ENCODE results near the gene ATP1A1. TPM values are rescaled to one million over a fixed set of nuclear protein-coding genes. Genes with fewer than 3 reads are reported as not detected.

ATP1A1 gene
- polyA plus RNA-seq, 2 of the 4 experiments (the other 2 are of a cell fraction): 119 to 171 TPM

DNA sequence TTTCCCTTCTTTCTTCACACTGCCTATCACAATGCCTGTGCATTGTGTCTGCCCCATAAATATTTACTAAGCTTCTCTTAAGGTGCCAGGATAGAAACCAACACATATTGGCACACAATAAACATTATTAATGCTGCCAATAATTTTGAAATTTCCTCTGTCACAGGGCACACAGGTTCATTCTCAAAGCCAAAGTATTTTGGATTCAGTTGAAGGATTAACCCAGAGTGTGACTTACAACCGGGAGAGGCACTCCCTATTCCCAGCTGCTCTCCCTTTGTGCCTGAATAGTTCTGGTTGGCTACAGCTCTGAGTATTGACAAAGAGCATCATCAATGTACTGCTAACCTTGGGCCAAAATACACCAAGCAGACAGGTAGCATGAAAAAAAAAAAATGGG lies 46.6 kb upstream of the ATP1A1 start:
- no peak for DNase-seq (ENCODE audit: low read depth in 1 of 2, low spot score in 1 of 2)
- FAIRE-seq: no peak
- POLR2A ChIA-PET: no interaction called here
- 77% methylated on average over 1 of the region's 1 CpG for WGBS (ENCODE audit: missing lambda C conversion rate)
- Histone ChIP-seq H3K4me1 (no peaks in the 10 kb centered on the region), H3K4me2 (no peak overlapping the region), H3K27ac (no peak overlapping the region), H3K4me3 (no peak overlapping the region), H3K9me3 (no peaks in the 10 kb centered on the region)
- CTCF ChIA-PET: interaction anchor here (0.7 kb wide), 2 partner anchors 108 to 528 kb away, joined by 3 to 5 read pairs; no protein-coding TSS in a partner anchor
- TF ChIP-seq, protein P1, sequence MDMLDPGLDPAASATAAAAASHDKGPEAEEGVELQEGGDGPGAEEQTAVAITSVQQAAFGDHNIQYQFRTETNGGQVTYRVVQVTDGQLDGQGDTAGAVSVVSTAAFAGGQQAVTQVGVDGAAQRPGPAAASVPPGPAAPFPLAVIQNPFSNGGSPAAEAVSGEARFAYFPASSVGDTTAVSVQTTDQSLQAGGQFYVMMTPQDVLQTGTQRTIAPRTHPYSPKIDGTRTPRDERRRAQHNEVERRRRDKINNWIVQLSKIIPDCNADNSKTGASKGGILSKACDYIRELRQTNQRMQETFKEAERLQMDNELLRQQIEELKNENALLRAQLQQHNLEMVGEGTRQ (IDR thresholded peaks at IDR 0.05): no peak
- no peak for TF ChIP-seq ZC3H11A (IDR thresholded peaks at IDR 0.05)
- TF ChIP-seq MYC (IDR thresholded peaks at IDR 0.05; ENCODE audit: borderline replicate concordance, low read length): no peak
- no peak for TF ChIP-seq RFX5 (IDR thresholded peaks at IDR 0.05)
- no peak for TF ChIP-seq EHF (CRISPR knock-in tag; IDR thresholded peaks at IDR 0.05)
- TF ChIP-seq EHMT2 (IDR thresholded peaks at IDR 0.05; ENCODE audit: low read depth): no peak
- TF ChIP-seq JUN (IDR thresholded peaks at IDR 0.05): no peak
- no peak for TF ChIP-seq JUNB (IDR thresholded peaks at IDR 0.05)
- TF ChIP-seq RAD21 (conservative IDR thresholded peaks at IDR 0.05 in 1 of 2, IDR thresholded peaks at IDR 0.05 in 1 of 2): no peak
- TF ChIP-seq, protein P2, sequence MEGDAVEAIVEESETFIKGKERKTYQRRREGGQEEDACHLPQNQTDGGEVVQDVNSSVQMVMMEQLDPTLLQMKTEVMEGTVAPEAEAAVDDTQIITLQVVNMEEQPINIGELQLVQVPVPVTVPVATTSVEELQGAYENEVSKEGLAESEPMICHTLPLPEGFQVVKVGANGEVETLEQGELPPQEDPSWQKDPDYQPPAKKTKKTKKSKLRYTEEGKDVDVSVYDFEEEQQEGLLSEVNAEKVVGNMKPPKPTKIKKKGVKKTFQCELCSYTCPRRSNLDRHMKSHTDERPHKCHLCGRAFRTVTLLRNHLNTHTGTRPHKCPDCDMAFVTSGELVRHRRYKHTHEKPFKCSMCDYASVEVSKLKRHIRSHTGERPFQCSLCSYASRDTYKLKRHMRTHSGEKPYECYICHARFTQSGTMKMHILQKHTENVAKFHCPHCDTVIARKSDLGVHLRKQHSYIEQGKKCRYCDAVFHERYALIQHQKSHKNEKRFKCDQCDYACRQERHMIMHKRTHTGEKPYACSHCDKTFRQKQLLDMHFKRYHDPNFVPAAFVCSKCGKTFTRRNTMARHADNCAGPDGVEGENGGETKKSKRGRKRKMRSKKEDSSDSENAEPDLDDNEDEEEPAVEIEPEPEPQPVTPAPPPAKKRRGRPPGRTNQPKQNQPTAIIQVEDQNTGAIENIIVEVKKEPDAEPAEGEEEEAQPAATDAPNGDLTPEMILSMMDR (IDR thresholded peaks at IDR 0.05): no peak
- no peak for TF ChIP-seq CEBPB (IDR thresholded peaks at IDR 0.05)
- no peak for TF ChIP-seq NR3C1 (IDR thresholded peaks at IDR 0.05)
- no peak for TF ChIP-seq KDM5A (IDR thresholded peaks at IDR 0.05)
- TF ChIP-seq CBX2 (IDR thresholded peaks at IDR 0.05; ENCODE audit: borderline replicate concordance, low read depth): no peak
- no peak for TF ChIP-seq E2F6 (IDR thresholded peaks at IDR 0.05; ENCODE audit: borderline replicate concordance, low read depth)
- no peak for TF ChIP-seq RCOR1 (IDR thresholded peaks at IDR 0.05; ENCODE audit: low read depth, low read length)
- TF ChIP-seq BHLHE40 (IDR thresholded peaks at IDR 0.05; ENCODE audit: low read depth, low read length): no peak
- TF ChIP-seq CHD4 (IDR thresholded peaks at IDR 0.05; ENCODE audit: borderline replicate concordance): no peak
- TF ChIP-seq POLR2A (IDR thresholded peaks at IDR 0.05; ENCODE audit: low read length): no peak
- no peak for TF ChIP-seq GATA3 (IDR thresholded peaks at IDR 0.05; ENCODE audit: borderline replicate concordance)
- no peak for ATAC-seq

- FAIRE-seq: no peak
- ChIA-PET POLR2A (no interaction called here), CTCF (no interaction called here)
- Histone ChIP-seq H3K9me3 (no peaks in the 10 kb centered on the region), H3K4me1 (no peaks in the 10 kb centered on the region), H3K27ac (no peak overlapping the region), H3K4me3 (no peak overlapping the region), H3K4me2 (no peak overlapping the region)
- WGBS (ENCODE audit: missing lambda C conversion rate): 30% methylated on average over 2 of the region's 2 CpGs
- DNase-seq (ENCODE audit: low read depth in 1 of 2, low spot score in 1 of 2): no peak
- no peak for TF ChIP-seq HOXB13 (CRISPR knock-in tag; IDR thresholded peaks at IDR 0.05; ENCODE audit: low read depth)
- TF ChIP-seq JUN (IDR thresholded peaks at IDR 0.05): no peak
- TF ChIP-seq RNF2 (IDR thresholded peaks at IDR 0.05; ENCODE audit: borderline replicate concordance, low read depth): no peak
- TF ChIP-seq GATA3 (IDR thresholded peaks at IDR 0.05; ENCODE audit: borderline replicate concordance): no peak
- TF ChIP-seq ZNF302 (CRISPR knock-in tag; IDR thresholded peaks at IDR 0.05): no peak
- no peak for TF ChIP-seq RFX5 (IDR thresholded peaks at IDR 0.05)
- TF ChIP-seq NFE2L2 (conservative IDR thresholded peaks at IDR 0.05; ENCODE audit: low read length): no peak
- TF ChIP-seq RARB (CRISPR knock-in tag; IDR thresholded peaks at IDR 0.05): no peak
- TF ChIP-seq ATOH8 (CRISPR knock-in tag; IDR thresholded peaks at IDR 0.05; ENCODE audit: low read depth): no peak
- TF ChIP-seq KDM1A (IDR thresholded peaks at IDR 0.05; ENCODE audit: low read depth): no peak
- TF ChIP-seq KDM5A (IDR thresholded peaks at IDR 0.05): no peak
- no peak for TF ChIP-seq NR3C1 (IDR thresholded peaks at IDR 0.05)
- TF ChIP-seq ZSCAN20 (CRISPR knock-in tag; IDR thresholded peaks at IDR 0.05): no peak
- TF ChIP-seq NPAS2 (CRISPR knock-in tag; IDR thresholded peaks at IDR 0.05; ENCODE audit: borderline replicate concordance): no peak
- no peak for TF ChIP-seq CHD4 (IDR thresholded peaks at IDR 0.05; ENCODE audit: borderline replicate concordance)
- TF ChIP-seq, protein P1 (IDR thresholded peaks at IDR 0.05): no peak
- TF ChIP-seq CHD2 (IDR thresholded peaks at IDR 0.05; ENCODE audit: low read length, partially characterized antibody): no peak
- no peak for TF ChIP-seq EP300 (IDR thresholded peaks at IDR 0.05)
- TF ChIP-seq, protein P3, sequence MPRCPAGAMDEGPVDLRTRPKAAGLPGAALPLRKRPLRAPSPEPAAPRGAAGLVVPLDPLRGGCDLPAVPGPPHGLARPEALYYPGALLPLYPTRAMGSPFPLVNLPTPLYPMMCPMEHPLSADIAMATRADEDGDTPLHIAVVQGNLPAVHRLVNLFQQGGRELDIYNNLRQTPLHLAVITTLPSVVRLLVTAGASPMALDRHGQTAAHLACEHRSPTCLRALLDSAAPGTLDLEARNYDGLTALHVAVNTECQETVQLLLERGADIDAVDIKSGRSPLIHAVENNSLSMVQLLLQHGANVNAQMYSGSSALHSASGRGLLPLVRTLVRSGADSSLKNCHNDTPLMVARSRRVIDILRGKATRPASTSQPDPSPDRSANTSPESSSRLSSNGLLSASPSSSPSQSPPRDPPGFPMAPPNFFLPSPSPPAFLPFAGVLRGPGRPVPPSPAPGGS (IDR thresholded peaks at IDR 0.05): no peak
- no peak for TF ChIP-seq MAX (IDR thresholded peaks at IDR 0.05)
- ATAC-seq: no peak
Measured at GRCh38 chr1:116328671-116329070, 44.4 kb upstream of the ATP1A1 start.

All from A549 (cell line).